ENCODE measurements around the gene ANKRD34B.

The ANKRD34B gene

DNA sequence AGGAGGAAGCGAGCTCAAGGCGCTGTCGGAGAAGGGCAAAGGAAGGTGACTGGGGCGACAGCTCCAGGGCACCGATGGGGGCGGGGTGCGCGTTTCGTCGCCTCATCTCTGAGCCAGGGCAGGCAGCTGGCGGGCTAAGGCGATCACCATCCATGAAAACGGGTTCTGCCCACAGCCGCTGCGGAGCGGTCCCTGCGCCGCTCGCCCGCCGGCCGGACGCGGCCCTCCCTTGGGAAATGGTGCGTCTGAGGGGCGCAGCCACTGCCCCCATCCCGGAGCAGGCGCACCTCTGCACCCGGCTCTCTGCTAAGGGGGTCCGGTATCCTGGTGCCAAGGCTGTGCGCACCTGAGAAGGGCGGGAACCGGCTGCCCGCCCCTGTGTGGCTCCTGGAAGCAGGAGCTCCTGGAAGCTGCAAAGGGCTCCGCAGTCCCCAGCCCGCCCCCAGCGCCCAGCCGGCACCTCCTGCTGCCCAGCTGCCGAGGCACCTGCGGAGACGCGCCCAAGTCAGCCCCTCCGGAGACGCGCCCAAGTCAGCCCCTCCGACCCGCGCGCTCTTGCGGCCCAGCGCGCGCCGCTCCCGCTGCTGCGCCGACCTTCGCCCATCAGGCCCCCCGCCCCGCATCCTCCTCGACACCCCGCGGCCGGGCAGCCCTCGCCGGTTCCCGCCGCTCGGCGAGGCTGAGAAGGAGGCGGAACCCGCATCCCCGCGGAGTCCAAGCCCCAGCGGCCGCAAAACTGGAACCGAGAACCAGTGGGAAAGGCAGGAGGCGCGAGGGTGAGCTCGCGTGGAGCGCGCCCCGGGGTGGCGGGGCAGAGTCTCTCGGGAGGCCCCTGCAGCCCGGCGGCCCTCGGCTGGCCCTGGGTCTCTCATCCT lies 757 bp downstream of the ANKRD34B start:
- DNase-seq (ENCODE audit: low read depth), result no peak

DNA sequence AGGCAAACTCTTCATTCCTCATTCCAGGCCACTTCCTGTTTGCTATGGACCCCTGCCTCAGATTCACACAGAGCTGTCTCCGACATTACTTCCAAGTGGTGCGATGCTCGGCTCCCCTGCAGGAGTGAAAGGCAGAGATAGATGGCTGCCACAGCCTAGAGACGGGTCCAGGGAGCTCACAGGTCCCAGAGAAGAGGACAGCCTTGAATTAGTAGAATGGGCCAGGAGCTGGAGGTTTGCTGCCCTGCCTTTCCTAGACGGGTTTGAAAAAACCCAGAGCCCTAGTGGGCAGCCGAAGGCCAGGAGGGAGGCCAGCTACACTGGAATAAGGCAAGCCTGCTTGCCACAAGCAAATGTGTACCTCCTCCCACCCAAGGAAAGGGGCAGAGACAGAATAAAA lies 1.8 kb downstream of the ANKRD34B start:
- DNase-seq (ENCODE audit: low read depth), result no peak

DNA sequence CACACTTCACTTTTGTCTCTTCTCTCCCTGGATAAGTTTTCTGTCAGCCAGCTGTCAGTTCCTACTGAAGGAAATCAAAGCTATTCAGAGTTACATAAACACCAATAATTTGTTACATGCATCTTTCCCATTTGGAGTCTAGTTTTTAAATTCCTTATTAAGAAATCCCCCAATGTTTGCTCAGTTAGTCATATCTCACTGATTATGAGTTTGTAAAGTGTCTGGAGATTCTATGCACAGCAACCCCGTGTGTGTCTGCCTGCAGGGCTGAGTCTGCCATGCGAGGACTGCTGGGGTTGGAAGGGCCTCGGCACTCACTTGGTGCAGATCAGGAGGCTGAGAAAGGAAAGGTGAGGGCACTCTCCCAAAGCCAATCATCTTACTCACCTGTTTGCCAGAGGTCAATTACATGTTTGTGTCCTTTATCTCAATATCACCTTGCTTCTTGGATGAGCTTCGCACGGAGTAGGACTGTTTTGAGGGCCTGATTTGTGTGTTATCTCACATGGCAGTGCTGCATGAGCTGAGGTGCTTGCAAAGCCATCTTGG lies 3.3 kb downstream of the ANKRD34B start:
- no peak for DNase-seq (ENCODE audit: low read depth)

DNA sequence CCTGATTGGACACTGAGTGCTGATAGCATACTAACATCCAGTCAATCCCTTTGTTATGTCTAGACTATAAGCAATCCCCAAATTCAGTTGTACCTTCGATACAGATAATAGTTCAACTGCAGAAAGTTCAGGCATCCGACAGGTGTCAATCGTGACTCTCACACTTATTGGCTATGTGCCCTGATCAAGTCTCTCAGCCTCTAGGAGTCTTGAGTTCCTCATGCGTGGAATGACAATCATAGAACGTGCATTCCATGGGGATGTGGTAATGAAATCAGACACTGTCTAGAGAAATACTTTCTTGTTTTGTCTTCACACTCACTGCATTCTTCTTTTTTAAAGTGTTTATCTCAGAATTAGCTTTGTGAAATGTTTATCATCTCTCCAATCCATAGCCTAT lies 4.8 kb downstream of the ANKRD34B start:
- DNase-seq (ENCODE audit: low read depth), result no peak

DNA sequence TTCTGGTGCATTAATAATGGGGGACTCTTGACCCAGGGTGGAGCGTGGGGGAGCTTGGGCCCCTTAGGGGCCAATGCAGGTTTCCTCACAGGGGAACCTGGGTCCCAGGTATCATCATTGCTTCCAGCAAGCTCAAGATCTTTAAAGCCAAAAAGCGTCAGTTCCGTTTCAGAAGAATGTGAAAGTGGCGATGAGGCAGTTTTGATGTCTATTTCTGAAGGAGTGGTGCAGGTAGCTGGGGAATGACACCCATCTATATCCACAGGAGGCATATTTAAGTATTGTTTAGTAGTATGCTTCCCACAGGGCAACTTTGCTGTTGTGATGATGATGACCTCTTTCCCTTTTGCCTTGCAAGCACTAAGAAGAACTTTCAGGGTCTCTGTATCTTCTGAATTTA lies 10.8 kb downstream of the ANKRD34B start:
- no peak for DNase-seq (ENCODE audit: low read depth)

DNA sequence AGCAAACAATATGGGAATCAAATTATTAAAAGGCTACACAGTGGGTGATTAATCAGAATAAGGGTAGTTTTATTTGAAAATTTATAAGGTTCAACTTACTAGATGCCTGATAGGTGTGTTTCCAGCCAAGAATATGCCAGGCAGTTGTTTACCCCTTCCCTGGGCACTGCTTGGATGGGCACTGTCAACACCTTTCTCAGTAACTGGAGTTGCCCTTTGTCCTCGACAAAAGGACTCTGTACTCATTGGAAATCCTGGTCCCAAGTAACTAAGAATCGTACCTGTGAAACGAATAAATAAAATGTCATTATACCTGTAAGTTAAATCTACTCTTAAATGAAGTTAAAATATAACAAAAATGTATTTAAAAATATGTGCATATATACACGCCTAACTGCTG lies 15.0 kb downstream of the ANKRD34B start:
- DNase-seq (ENCODE audit: low read depth), result no peak

DNA sequence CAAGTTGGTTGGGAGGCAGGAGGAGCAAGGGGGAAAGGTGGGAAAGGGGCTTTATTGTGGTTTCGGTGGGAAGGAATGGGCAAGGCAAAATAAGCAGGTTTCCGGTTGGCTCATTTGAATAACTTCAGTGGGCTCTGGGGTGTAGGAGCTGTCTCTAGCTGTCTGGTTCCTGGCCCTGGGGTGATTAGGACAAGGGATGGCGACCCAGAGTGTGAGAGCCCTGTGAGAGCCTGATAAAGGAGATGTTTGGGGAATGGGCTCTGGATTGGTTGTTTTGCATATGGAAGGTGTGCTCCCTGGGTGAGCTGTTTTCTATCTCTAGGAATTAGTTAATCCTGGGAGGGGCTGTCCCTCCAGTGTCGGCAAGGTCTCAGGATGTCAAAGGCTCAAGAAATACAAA lies 15.4 kb downstream of the ANKRD34B start:
- DNase-seq (ENCODE audit: low read depth), result no peak

DNA sequence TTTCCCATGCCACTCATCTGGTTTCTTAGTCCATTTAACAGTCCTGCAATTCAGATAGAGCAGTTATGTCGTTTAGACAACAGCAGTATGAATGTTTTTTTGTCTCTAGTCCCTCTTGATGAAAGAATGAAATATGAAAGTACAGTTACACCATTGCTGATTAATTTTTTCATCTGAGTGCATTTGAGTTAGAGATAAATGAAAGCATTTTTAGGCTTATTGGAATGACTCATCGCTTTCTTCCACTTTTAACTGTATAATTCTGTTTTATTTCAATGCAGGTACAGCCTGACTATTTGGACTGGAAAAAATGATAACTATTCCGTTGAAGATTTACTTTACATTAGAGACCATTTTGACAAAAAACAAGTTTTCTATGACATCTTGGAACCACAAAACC lies 28.7 kb downstream of the ANKRD34B start:
- no peak for DNase-seq (ENCODE audit: low read depth)

DNA sequence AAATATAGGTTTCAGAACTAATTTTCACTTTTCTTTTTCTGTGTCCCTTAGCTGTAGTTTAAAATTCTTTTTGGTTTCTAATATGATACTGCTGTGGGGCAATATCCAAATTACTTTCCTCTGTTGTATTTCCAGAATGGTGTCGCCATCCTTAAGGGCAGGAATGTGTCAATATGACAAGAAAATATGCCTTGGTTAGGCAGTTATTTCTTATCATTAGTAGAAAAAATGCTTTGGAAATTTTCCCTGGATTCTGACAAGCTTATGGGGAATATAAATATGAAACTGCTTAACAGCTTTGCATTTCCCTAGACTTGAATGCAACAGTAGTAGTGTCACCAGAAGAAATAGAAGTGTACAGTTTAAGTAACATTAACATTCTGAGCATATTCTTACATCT lies 29.4 kb downstream of the ANKRD34B start:
- no peak for DNase-seq (ENCODE audit: low read depth)

DNA sequence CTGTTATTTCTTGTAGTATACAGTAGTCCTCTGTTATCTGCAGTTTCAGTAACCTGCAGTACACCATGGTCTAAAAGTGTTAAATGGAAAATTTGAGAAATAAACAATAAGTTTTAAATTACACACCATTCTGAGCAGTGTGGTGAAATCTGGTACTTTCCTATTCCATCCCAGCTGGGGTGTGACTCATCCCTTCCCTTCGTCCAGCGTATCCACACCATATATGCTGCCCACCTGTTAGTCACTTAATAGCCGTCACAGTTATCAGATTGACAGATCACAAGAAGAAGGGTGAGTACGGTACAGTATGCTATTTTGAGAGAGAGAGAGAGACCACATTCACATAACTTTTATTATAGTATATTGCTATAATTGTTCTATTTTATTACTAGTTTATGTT lies 53.3 kb downstream of the ANKRD34B start:
- DNase-seq (ENCODE audit: low read depth), result no peak

DNA sequence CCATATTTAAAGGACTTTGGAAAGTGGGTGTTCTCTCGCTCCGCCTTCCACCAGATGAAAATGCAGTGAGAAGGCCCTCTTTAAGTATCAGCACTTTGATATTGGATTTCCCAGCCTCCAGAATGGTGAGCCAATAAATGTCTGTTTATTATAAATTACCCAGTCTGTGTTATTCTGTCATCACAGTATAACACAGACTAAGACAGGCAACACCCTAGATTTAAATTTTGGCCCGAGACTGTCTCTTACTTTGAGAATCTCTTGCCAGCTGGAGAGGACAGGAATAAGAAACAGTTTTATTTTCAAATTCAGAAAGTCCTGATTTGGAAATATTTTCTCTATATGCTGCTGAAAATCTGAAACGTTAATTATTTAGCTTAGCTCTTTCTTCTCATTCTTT lies 60.7 kb downstream of the ANKRD34B start:
- DNase-seq (ENCODE audit: low read depth), result no peak

DNA sequence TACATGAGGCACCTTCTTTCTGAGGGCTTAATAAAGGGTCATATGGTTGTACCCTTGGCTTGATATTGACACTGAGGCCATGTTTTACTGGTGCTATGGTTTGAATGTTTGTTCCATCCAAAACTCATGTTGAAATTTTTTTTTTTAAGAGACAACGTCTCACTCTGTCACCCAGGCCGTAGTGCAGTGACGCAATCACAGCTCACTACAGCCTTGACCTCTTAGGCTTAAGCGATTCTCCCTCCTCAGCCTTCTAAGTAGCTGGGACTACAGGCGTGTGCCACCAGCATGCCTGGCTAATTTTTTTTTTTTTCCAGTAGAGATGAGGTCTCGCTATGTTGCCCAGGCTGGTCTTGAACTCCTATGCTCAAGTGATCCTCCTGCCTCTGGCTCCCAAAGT lies 61.2 kb downstream of the ANKRD34B start:
- no peak for DNase-seq (ENCODE audit: low read depth)

DNA sequence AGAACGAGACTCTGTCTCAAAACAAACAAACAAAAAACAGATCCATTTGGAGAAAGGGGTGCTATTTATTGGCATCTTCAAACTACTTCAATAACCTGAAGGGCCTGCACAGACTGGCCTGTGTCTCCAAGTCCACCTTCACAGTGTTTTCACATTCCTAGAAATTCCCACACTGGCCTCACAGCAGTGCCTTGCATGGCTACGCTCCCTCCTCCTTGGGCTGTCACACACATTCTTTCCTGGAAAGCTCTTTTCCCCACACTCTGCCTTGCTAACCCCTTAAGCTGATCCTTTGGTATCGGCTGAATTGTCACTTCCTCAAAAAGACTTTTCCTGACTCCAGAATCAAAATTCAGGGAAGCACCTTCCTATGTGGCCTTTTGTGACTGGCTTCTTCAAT lies 62.4 kb downstream of the ANKRD34B start:
- no peak for DNase-seq (ENCODE audit: low read depth)

All from stimulated activated CD8-positive, alpha-beta memory T cell treated with anti-CD3 and anti-CD28 coated beads, Interleukin-4, amount 100 ng/mL, for 24 hours (primary cell).